SK-N-SH treated with all-trans-retinoic acid at 6 μM for 48 hours (cell line): ENCODE results near the gene PAOX.
"Not testable (repeated sequence)": the region's sequence is repeated elsewhere in the genome, so short reads cannot be mapped to it uniquely, and the experiment has no call there.

Source experiments
- ATAC-seq: fragments of 200-7000 bp; cut with Tn5 transposase; 3 replicates; pipeline ENCODE4 v1.9.1; 2020; ENCODE audit warnings: mild to moderate bottlenecking, moderate library complexity
- ARNTL ChIP-seq: fragments of 450-650 bp; formaldehyde crosslinking; IDR thresholded peaks from 2 replicates; pipeline ENCODE4 v1.5.0; 2020; ENCODE audit warnings: low read depth, mild to moderate bottlenecking, moderate library complexity, borderline replicate concordance
- BACH2 ChIP-seq: fragments of 250-450 bp; sonication (Bioruptor Pico); IDR thresholded peaks from 2 replicates; pipeline ENCODE4 v1.9.0; 2021; ENCODE audit warnings: mild to moderate bottlenecking, borderline replicate concordance
- CSDC2 ChIP-seq: fragments of 250-450 bp; sonication (Bioruptor Pico); IDR thresholded peaks from 2 replicates; pipeline ENCODE4 v1.5.0; 2020; ENCODE audit warnings: mild to moderate bottlenecking, moderate library complexity
- ESRRG ChIP-seq: fragments of 250-450 bp; sonication (Bioruptor Pico); IDR thresholded peaks from 2 replicates; pipeline ENCODE4 v1.6.1; 2021; ENCODE audit warnings: mild to moderate bottlenecking
- ISL1 ChIP-seq: fragments of 250-450 bp; sonication (Bioruptor Pico); IDR thresholded peaks from 2 replicates; pipeline ENCODE4 v2.1.2; 2022; ENCODE audit warnings: mild to moderate bottlenecking, moderate library complexity
- OSR1 ChIP-seq: fragments of 250-450 bp; sonication (Bioruptor Pico); IDR thresholded peaks from 2 replicates; pipeline ENCODE4 v1.8.0; 2022; ENCODE audit warnings: moderate library complexity, mild to moderate bottlenecking, inconsistent platforms
- POU6F1 ChIP-seq: fragments of 250-450 bp; sonication (Bioruptor Pico); IDR thresholded peaks from 2 replicates; pipeline ENCODE4 v1.8.0; 2021; ENCODE audit warnings: low read depth, mild to moderate bottlenecking, moderate library complexity, borderline replicate concordance
- PPARA ChIP-seq: fragments of 250-450 bp; sonication (Bioruptor Pico); IDR thresholded peaks from 2 replicates; pipeline ENCODE4 v1.5.0; 2020; ENCODE audit warnings: mild to moderate bottlenecking, borderline replicate concordance
- RARB ChIP-seq: fragments of 250-450 bp; sonication (Bioruptor Pico); IDR thresholded peaks from 2 replicates; pipeline ENCODE4 v1.8.0; 2021; ENCODE audit warnings: mild to moderate bottlenecking, moderate library complexity
- TCF4 ChIP-seq: fragments of 250-450 bp; sonication (Bioruptor Pico); IDR thresholded peaks from 2 replicates; pipeline ENCODE4 v1.8.0; 2021; ENCODE audit warnings: mild to moderate bottlenecking, moderate library complexity, borderline replicate concordance
- TOX ChIP-seq: fragments of 250-450 bp; sonication (Bioruptor Pico); IDR thresholded peaks from 2 replicates; pipeline ENCODE4 v1.8.0; 2021; ENCODE audit warnings: mild to moderate bottlenecking, moderate library complexity, borderline replicate concordance
- ZC3H10 ChIP-seq: fragments of 250-450 bp; sonication (Bioruptor Pico); IDR thresholded peaks from 2 replicates; pipeline ENCODE4 v1.5.1; 2021; ENCODE audit warnings: mild to moderate bottlenecking, moderate library complexity
- ZFP30 ChIP-seq: fragments of 450-650 bp; formaldehyde crosslinking; IDR thresholded peaks from 2 replicates; pipeline ENCODE4 v1.5.0; 2022; ENCODE audit warnings: mild to moderate bottlenecking, moderate library complexity
- ZNF70 ChIP-seq: fragments of 450-650 bp; formaldehyde crosslinking; IDR thresholded peaks from 2 replicates; pipeline ENCODE4 v1.5.0; 2020; ENCODE audit warnings: mild to moderate bottlenecking, moderate library complexity
- ZNF8 ChIP-seq: fragments of 450-650 bp; formaldehyde crosslinking; IDR thresholded peaks from 2 replicates; pipeline ENCODE4 v1.5.0; 2020; ENCODE audit warnings: mild to moderate bottlenecking, moderate library complexity
- TF ChIP-seq, protein P1 (sequence below): fragments of 250-450 bp; sonication (Bioruptor Pico); IDR thresholded peaks from 2 replicates; pipeline ENCODE4 v1.8.0; 2020; ENCODE audit warnings: mild to moderate bottlenecking, moderate library complexity, borderline replicate concordance
- TF ChIP-seq, protein P2 (sequence below): fragments of 250-450 bp; sonication (Bioruptor Pico); IDR thresholded peaks from 2 replicates; pipeline ENCODE4 v1.5.1; 2021; ENCODE audit warnings: mild to moderate bottlenecking, moderate library complexity
- TF ChIP-seq, protein P3 (sequence below): fragments of 250-450 bp; sonication (Bioruptor Pico); IDR thresholded peaks from 2 replicates; pipeline ENCODE4 v1.5.0; 2020; ENCODE audit warnings: mild to moderate bottlenecking, moderate library complexity

PAOX gene

GRCh38 chr10:133366751-133367150 lies 12.3 kb upstream of the PAOX start:
- TF ChIP-seq OSR1 (CRISPR knock-in tag) = no peak
- no peak for TF ChIP-seq RARB (CRISPR knock-in tag)
- TF ChIP-seq ZNF70 (CRISPR knock-in tag) = no peak
- no peak for TF ChIP-seq BACH2 (CRISPR knock-in tag)
- no peak for TF ChIP-seq ESRRG (CRISPR knock-in tag)
- no peak for TF ChIP-seq ARNTL (CRISPR knock-in tag)
- no peak for TF ChIP-seq CSDC2 (CRISPR knock-in tag)
- no peak for TF ChIP-seq ZFP30 (CRISPR knock-in tag)
- TF ChIP-seq, protein P1, sequence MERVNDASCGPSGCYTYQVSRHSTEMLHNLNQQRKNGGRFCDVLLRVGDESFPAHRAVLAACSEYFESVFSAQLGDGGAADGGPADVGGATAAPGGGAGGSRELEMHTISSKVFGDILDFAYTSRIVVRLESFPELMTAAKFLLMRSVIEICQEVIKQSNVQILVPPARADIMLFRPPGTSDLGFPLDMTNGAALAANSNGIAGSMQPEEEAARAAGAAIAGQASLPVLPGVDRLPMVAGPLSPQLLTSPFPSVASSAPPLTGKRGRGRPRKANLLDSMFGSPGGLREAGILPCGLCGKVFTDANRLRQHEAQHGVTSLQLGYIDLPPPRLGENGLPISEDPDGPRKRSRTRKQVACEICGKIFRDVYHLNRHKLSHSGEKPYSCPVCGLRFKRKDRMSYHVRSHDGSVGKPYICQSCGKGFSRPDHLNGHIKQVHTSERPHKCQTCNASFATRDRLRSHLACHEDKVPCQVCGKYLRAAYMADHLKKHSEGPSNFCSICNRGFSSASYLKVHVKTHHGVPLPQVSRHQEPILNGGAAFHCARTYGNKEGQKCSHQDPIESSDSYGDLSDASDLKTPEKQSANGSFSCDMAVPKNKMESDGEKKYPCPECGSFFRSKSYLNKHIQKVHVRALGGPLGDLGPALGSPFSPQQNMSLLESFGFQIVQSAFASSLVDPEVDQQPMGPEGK (CRISPR knock-in tag) = no peak
- no peak for TF ChIP-seq TOX (CRISPR knock-in tag)
- TF ChIP-seq, protein P2, sequence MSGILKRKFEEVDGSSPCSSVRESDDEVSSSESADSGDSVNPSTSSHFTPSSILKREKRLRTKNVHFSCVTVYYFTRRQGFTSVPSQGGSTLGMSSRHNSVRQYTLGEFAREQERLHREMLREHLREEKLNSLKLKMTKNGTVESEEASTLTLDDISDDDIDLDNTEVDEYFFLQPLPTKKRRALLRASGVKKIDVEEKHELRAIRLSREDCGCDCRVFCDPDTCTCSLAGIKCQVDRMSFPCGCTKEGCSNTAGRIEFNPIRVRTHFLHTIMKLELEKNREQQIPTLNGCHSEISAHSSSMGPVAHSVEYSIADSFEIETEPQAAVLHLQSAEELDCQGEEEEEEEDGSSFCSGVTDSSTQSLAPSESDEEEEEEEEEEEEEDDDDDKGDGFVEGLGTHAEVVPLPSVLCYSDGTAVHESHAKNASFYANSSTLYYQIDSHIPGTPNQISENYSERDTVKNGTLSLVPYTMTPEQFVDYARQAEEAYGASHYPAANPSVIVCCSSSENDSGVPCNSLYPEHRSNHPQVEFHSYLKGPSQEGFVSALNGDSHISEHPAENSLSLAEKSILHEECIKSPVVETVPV = no peak
- TF ChIP-seq PPARA (CRISPR knock-in tag) = no peak
- TF ChIP-seq ZNF8 (CRISPR knock-in tag) = no peak
- no peak for TF ChIP-seq TCF4 (CRISPR knock-in tag)
- no peak for TF ChIP-seq ZC3H10 (CRISPR knock-in tag)
- TF ChIP-seq, protein P3, sequence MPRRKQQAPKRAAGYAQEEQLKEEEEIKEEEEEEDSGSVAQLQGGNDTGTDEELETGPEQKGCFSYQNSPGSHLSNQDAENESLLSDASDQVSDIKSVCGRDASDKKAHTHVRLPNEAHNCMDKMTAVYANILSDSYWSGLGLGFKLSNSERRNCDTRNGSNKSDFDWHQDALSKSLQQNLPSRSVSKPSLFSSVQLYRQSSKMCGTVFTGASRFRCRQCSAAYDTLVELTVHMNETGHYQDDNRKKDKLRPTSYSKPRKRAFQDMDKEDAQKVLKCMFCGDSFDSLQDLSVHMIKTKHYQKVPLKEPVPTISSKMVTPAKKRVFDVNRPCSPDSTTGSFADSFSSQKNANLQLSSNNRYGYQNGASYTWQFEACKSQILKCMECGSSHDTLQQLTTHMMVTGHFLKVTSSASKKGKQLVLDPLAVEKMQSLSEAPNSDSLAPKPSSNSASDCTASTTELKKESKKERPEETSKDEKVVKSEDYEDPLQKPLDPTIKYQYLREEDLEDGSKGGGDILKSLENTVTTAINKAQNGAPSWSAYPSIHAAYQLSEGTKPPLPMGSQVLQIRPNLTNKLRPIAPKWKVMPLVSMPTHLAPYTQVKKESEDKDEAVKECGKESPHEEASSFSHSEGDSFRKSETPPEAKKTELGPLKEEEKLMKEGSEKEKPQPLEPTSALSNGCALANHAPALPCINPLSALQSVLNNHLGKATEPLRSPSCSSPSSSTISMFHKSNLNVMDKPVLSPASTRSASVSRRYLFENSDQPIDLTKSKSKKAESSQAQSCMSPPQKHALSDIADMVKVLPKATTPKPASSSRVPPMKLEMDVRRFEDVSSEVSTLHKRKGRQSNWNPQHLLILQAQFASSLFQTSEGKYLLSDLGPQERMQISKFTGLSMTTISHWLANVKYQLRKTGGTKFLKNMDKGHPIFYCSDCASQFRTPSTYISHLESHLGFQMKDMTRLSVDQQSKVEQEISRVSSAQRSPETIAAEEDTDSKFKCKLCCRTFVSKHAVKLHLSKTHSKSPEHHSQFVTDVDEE (CRISPR knock-in tag) = no peak
- ATAC-seq = no peak

- ATAC-seq = not testable (repeated sequence)
Observed at GRCh38 chr10:133367461-133367860, 11.6 kb upstream of the PAOX start.

GRCh38 chr10:133368153-133368552 lies 10.9 kb upstream of the PAOX start:
- TF ChIP-seq TCF4 (CRISPR knock-in tag) (no peak), TOX (CRISPR knock-in tag) (no peak)
- no peak for ATAC-seq

GRCh38 chr10:133370030-133370786 lies 8.9 kb upstream of the PAOX start:
- no peak for ATAC-seq
- TF ChIP-seq, protein P3 (CRISPR knock-in tag) = no peak
- no peak for TF ChIP-seq PPARA (CRISPR knock-in tag)
- no peak for TF ChIP-seq ZNF70 (CRISPR knock-in tag)
- TF ChIP-seq ISL1 (CRISPR knock-in tag) = no peak
- no peak for TF ChIP-seq POU6F1
- TF ChIP-seq TOX (CRISPR knock-in tag) = no peak
